ENCODE data around the gene ADGRV1.

The ADGRV1 gene

DNA sequence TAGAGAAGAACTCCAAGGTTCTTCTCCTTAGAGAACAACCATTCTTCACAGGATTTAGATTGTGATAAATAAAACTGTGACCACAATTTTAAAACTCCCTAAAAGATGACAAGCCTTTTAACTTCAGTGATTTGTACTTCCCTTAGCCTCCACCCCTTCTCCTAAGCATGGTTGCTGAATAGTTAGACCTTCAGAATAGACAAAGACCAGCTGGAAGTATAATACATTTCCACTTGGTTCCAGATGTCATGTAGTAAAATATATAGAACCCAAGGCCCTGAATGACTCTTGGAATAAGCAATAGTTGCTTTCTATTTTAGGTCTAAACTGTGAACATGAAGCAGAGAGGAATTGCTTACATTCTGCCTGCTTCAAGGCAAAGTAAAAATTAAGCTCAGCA, 615.8 kb downstream of the ADGRV1 start:
- DNase-seq (ENCODE audit: low read depth in 1 of 2, low spot score in 1 of 2) = no peak
- no peak for TF ChIP-seq JUND (IDR thresholded peaks at IDR 0.05; ENCODE audit: low read depth)
- in situ Hi-C loops (cut with HindIII; ENCODE audit: low pct_unique_long_range_greater_than_20kb, low sequenced_read_pairs) = no loop called here

DNA sequence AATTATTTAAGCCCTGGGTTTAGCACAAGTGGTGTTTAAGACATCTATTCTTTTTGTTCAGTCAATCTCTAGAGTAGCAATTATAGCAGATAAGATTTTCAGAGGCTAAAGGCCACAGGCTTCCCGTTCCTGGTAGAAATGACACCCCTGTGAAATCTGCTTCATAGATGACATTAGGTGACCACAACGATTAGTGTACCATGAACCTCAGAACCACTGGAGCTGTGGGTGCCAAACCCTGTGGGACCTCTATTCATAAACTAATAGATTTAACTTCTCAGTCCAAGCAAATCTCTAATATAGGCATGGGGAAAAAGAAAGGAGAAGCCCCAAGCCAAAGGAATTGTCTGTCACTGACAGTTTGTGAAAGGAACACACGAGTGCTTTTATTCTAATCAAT, 617.1 kb downstream of the ADGRV1 start:
- TF ChIP-seq JUND (IDR thresholded peaks at IDR 0.05; ENCODE audit: low read depth) = no peak
- in situ Hi-C loops (cut with HindIII; ENCODE audit: low pct_unique_long_range_greater_than_20kb, low sequenced_read_pairs) = no loop called here
- DNase-seq (ENCODE audit: low read depth in 1 of 2, low spot score in 1 of 2) = no peak

DNA sequence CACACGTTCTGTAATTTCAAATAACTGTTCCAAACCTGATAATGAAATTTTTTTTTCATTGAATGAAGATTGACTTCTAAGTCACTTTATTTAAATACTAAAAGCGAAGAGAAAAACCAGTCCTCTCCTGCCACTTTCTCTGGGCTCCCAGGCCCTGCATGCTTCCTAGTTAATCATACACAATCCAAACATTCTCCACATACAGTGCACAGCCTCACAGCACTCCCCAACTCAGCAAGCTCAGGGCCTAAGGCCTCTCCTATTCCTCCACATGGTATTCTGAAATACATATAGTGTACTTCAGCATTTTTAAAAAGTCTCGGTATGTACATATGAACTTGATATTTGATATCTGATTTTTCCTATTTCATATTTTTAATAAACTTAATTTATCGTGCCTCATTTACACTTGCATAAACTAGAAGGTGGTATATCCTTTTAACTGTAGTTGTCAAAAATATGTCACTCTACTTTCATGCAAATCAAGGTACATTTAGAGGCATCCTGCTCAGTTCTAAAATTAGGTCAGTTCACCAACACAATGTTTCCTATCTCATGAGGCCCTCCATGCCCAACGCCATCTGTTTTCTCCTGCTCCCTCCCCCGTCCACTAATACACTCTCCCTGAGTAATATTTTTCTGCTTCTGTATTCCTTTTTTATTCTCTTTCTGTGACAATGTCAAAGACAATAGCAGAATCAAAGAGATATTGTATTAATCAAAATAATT, 617.9 kb downstream of the ADGRV1 start:
- no peak for TF ChIP-seq JUND (IDR thresholded peaks at IDR 0.05; ENCODE audit: low read depth)
- no peak for DNase-seq (ENCODE audit: low read depth in 1 of 2, low spot score in 1 of 2)
- in situ Hi-C loops (cut with HindIII; ENCODE audit: low pct_unique_long_range_greater_than_20kb, low sequenced_read_pairs) = no loop called here

DNA sequence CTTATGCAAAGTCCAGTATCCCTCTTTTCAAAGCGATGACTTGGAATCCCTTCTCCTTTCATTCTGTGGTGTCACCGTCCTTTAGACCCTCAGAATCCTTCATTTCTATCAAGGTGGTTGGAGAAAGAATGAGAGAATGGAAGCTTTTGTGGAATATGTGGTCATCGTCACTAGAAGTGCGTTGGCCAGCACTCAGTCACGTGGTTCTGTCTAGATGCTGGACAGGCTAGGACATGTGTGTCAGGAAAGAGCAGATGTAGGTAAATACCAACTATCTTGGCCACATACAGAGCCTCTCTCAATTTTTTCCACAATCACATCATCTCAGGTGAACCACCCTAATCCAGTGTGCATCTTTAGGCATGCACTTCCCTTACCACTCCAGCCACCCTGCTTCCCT, 618.5 kb downstream of the ADGRV1 start:
- no peak for DNase-seq (ENCODE audit: low read depth in 1 of 2, low spot score in 1 of 2)
- TF ChIP-seq JUND (IDR thresholded peaks at IDR 0.05; ENCODE audit: low read depth) = no peak
- in situ Hi-C loops (cut with HindIII; ENCODE audit: low pct_unique_long_range_greater_than_20kb, low sequenced_read_pairs) = no loop called here

DNA sequence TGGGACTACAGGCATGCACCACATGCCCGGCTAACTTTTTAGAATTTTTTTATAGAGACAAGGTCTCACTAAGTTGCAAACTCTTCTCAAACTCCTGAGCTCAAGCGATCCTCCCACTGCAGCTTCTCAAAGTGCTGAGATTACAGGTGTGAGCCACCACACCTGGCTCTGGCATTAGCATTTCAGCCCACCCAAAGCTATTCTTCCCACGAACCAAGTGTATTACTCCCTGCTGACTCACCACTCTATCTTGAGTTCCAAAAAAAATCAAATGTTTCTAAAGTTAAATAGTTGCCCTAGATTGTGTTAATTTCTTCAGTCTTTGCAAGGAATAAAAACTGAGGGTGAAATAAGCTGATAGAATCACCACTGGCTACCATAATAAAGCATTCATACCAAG, 619.0 kb downstream of the ADGRV1 start:
- no peak for TF ChIP-seq JUND (IDR thresholded peaks at IDR 0.05; ENCODE audit: low read depth)
- in situ Hi-C loops (cut with HindIII; ENCODE audit: low pct_unique_long_range_greater_than_20kb, low sequenced_read_pairs) = no loop called here

DNA sequence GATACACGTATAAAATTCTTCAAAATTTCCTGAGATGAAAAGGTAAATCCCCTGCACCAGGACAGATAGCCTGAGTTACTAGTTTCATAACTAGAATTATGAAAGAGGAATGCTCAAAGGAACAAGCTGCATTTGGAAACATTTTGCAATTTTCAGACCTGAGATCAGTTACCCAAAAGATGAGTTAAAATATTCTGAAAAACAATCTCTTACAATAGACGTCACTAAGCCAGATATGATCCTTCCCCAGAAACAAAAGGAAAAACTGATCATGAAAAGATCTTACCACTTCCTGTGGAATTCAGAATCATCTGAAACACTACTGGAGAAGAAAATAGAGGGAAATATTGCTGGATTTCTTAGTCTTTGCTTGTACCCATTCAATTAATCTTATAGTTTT, 619.9 kb downstream of the ADGRV1 start:
- in situ Hi-C loops (cut with HindIII; ENCODE audit: low pct_unique_long_range_greater_than_20kb, low sequenced_read_pairs) = no loop called here
- no peak for DNase-seq (ENCODE audit: low read depth in 1 of 2, low spot score in 1 of 2)
- TF ChIP-seq JUND (IDR thresholded peaks at IDR 0.05; ENCODE audit: low read depth) = no peak

More for the DNA sequence above, 619.0 kb downstream of the ADGRV1 start:
- DNase-seq (ENCODE audit: low read depth in 1 of 2, low spot score in 1 of 2) = no peak

DNA sequence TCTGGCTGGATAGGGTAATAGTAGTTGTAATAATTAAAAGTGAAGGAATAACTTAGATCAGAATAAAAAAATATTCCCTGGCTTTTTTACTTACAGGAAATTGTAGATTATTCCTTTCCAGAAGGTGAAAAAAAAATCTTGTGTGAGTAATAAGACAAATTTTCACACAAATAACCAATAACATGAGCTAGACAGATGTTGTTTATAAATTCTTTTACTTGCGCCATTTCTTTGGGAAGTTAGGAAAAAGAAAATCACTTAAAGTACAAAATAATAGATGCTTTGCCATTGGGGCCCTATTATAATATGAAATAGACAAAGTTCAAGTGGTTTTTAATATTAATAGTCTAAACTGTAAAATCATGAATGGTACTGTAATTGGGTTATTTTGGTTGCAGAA, 620.4 kb downstream of the ADGRV1 start:
- DNase-seq (ENCODE audit: low read depth in 1 of 2, low spot score in 1 of 2) = no peak
- in situ Hi-C loops (cut with HindIII; ENCODE audit: low pct_unique_long_range_greater_than_20kb, low sequenced_read_pairs) = no loop called here
- no peak for TF ChIP-seq JUND (IDR thresholded peaks at IDR 0.05; ENCODE audit: low read depth)

DNA sequence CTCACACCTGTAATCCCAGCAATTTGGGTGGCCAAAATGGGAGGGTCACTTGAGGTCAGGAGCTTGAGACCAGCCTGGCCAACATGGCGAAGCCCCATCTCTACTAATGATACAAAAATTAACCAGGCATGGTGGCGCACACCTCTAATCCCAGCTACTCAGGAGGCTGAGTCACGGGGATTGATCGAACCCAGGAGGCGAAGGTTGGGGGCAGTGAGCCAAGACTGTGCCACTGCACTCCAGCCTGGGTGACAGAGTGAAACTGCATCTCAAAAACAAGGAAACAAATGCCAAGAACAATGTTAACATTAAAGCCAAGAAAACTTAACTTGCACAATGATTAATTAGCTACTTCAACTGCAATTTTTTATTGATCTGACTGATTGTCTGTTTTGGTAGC, 621.9 kb downstream of the ADGRV1 start:
- DNase-seq (ENCODE audit: low read depth in 1 of 2, low spot score in 1 of 2) = no peak
- TF ChIP-seq JUND (IDR thresholded peaks at IDR 0.05; ENCODE audit: low read depth) = no peak
- in situ Hi-C loops (cut with HindIII; ENCODE audit: low pct_unique_long_range_greater_than_20kb, low sequenced_read_pairs) = no loop called here

DNA sequence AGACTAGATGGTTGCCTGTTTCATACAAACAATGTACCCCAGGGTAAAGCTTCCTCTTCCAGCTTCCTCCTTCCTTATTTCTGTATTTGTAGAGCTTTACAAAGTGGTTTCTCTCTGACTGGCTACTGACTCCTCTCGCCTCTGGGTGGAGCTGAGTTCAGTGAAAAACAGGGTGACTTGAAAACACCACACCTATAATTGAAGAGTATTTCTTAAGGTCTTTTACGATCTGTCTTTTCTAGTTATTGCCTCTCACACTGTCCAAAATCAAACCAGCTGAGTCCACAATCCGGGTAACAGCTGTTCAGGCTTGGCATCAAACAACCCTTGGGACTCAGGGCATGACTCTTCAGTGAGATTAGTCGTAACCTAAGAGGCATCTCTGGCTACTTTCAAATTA, 624.2 kb downstream of the ADGRV1 start:
- no peak for TF ChIP-seq JUND (IDR thresholded peaks at IDR 0.05; ENCODE audit: low read depth)
- DNase-seq (ENCODE audit: low read depth in 1 of 2, low spot score in 1 of 2) = peak in 1 of 2 experiments; percentile 59
- in situ Hi-C loops (cut with HindIII; ENCODE audit: low pct_unique_long_range_greater_than_20kb, low sequenced_read_pairs) = no loop called here

DNA sequence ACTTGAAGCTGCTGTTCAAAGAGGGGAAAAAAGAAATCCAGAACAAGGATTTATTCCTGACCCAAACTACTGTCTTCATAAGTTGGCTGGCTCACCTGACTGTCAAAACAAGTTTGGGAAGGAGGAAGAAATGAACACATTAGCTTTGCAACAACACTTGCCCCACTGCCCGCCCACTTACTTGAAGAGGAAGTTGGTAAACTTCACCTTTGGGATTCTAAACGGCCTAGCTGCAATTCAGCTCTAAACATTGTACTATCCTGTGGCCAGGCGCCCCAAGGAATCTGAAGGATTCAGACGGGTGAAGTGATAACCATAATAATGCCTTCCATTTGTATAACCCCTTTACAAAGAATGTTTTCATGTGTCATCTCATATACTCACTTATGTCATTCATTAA, 625.1 kb downstream of the ADGRV1 start:
- TF ChIP-seq JUND (IDR thresholded peaks at IDR 0.05; ENCODE audit: low read depth) = no peak
- in situ Hi-C loops (cut with HindIII; ENCODE audit: low pct_unique_long_range_greater_than_20kb, low sequenced_read_pairs) = no loop called here
- DNase-seq (ENCODE audit: low read depth in 1 of 2, low spot score in 1 of 2) = peak in 1 of 2 experiments; percentile 31

DNA sequence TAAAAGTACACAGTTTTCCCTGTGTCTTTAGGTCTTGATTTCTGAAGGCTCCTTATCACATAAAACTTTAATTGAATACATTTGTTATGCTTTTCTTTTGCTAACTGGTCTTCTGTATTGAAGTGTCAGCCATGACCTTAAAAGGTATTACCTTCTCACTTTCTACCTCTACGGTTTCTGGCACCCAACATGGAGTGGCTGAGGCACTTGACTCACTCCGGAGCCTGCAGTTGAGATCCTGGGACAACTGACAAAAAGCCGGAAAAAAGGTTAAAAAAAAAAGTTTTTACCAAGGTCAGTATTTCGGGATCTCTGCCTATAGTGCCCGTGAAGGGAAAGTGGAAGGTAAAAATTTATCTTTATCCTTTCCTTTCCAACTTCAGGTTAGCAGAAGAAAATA, 627.5 kb downstream of the ADGRV1 start:
- DNase-seq (ENCODE audit: low read depth in 1 of 2, low spot score in 1 of 2) = no peak
- in situ Hi-C loops (cut with HindIII; ENCODE audit: low pct_unique_long_range_greater_than_20kb, low sequenced_read_pairs) = no loop called here

DNA sequence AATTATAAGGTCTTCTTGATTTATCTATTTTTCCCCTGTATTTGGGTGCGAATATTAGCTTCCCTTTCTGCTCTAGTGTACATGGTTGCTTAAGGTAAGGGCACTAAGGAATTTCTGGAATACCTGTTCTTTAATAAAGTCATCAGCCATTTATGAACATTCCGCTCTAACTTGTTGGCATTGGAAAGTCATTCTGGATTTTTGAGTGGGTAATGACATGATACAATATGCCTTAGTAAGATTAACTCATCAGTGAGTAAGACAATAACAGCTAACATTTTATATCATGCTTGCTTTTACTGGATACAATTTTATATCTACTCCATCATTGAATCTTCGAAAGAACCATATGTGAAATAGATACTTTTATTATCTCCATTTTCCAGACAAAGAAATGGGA, 628.4 kb downstream of the ADGRV1 start:
- no peak for TF ChIP-seq JUND (IDR thresholded peaks at IDR 0.05; ENCODE audit: low read depth)
- no peak for DNase-seq (ENCODE audit: low read depth in 1 of 2, low spot score in 1 of 2)
- in situ Hi-C loops (cut with HindIII; ENCODE audit: low pct_unique_long_range_greater_than_20kb, low sequenced_read_pairs) = no loop called here

More for the DNA sequence above, 627.5 kb downstream of the ADGRV1 start:
- TF ChIP-seq JUND (IDR thresholded peaks at IDR 0.05; ENCODE audit: low read depth) = no peak

DNA sequence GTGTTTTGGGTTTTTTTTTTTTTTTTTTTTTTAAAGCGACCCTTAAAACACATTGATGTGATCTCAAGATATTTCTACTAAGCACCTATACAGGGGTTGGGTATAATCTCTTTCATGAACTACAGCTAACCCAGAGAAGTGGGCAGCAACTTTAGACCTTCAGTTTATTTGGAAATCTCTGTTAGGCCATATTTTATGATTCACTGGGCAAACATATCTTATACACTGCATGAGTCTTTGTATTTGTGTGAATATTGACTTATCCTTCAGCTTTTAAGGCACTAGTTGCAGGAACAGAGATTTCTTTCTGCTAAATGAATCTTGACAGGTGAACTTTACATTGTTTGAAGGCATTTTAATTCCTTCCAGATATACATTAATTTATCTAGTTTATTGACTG, 630.2 kb downstream of the ADGRV1 start:
- in situ Hi-C loops (cut with HindIII; ENCODE audit: low pct_unique_long_range_greater_than_20kb, low sequenced_read_pairs) = no loop called here
- no peak for DNase-seq (ENCODE audit: low read depth in 1 of 2, low spot score in 1 of 2)
- no peak for TF ChIP-seq JUND (IDR thresholded peaks at IDR 0.05; ENCODE audit: low read depth)
